ENCODE results near the gene DCHS1. TPM values are rescaled to one million over a fixed set of nuclear protein-coding genes. Genes with fewer than 3 reads are reported as not detected.

Gene DCHS1
- total and polyA plus RNA-seq, 2 of the 13 experiments (the other 11 are each of a cell fraction or from before 2014, with no cell fraction given), result under 0.01 to 0.03 TPM

DNA sequence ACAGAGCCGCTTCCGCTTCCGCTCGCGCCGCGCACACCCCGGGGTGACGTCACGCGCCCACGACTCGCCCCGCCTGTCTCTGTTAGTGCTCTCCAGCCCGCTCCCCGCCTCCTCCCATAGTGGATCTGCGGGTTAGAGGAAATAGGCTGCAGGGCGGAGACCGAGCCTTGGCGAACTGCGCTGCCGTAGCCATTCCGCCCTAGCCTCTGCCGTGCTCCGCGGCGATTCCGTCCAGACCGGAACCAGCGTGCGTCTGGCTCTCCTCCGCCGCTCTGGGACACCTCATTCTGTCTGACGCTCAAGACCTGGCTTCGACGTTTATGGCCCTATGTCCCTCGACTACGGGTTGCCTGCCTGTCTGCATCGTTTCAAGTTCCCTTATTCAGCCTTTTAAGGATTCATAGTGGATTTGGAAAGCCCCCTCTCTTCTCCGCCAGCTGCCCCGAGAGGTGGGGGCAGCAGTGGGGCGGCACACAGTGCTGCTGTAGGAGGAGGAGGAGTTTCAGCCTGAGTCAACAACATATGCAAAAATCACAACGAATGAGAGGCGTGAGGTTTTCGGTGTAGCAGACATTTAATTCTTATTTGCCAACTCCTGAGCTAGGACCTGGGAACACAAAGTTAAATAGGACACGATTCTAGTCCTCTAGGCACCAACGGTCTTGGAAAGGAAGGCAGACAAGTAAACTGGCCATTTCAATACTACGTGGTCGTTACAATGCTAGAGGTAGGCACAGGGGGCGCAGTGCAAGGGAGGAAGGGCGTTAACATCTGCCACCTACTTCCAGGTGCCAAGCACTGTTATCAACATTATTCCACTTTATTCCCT, 43.2 kb downstream of the DCHS1 start, which contains the start of gene TAF10 (continued):
- TF ChIP-seq SRY (CRISPR knock-in tag; IDR thresholded peaks at IDR 0.05) (peak; percentile 85; the same call in 1 of the 2 replicates), PTBP1 (IDR thresholded peaks at IDR 0.05; ENCODE audit: low read depth, low read length, poor library complexity, severe bottlenecking) (no peak), HOXA9 (CRISPR knock-in tag; IDR thresholded peaks at IDR 0.05; ENCODE audit: borderline replicate concordance) (peak; percentile 61; the same call in 1 of the 2 replicates), ZNF432 (CRISPR knock-in tag; IDR thresholded peaks at IDR 0.05; ENCODE audit: borderline replicate concordance) (no peak), SETDB1 (CRISPR knock-in tag; IDR thresholded peaks at IDR 0.05; ENCODE audit: borderline replicate concordance) (no peak), FOXJ3 (CRISPR knock-in tag; IDR thresholded peaks at IDR 0.05; ENCODE audit: borderline replicate concordance) (peak; percentile 38; the same call in 1 of the 2 replicates), KLF13 (CRISPR knock-in tag; IDR thresholded peaks at IDR 0.05) (no peak), ZBTB38 (CRISPR knock-in tag; IDR thresholded peaks at IDR 0.05) (peak; percentile 56)
- TF ChIP-seq, protein P1, sequence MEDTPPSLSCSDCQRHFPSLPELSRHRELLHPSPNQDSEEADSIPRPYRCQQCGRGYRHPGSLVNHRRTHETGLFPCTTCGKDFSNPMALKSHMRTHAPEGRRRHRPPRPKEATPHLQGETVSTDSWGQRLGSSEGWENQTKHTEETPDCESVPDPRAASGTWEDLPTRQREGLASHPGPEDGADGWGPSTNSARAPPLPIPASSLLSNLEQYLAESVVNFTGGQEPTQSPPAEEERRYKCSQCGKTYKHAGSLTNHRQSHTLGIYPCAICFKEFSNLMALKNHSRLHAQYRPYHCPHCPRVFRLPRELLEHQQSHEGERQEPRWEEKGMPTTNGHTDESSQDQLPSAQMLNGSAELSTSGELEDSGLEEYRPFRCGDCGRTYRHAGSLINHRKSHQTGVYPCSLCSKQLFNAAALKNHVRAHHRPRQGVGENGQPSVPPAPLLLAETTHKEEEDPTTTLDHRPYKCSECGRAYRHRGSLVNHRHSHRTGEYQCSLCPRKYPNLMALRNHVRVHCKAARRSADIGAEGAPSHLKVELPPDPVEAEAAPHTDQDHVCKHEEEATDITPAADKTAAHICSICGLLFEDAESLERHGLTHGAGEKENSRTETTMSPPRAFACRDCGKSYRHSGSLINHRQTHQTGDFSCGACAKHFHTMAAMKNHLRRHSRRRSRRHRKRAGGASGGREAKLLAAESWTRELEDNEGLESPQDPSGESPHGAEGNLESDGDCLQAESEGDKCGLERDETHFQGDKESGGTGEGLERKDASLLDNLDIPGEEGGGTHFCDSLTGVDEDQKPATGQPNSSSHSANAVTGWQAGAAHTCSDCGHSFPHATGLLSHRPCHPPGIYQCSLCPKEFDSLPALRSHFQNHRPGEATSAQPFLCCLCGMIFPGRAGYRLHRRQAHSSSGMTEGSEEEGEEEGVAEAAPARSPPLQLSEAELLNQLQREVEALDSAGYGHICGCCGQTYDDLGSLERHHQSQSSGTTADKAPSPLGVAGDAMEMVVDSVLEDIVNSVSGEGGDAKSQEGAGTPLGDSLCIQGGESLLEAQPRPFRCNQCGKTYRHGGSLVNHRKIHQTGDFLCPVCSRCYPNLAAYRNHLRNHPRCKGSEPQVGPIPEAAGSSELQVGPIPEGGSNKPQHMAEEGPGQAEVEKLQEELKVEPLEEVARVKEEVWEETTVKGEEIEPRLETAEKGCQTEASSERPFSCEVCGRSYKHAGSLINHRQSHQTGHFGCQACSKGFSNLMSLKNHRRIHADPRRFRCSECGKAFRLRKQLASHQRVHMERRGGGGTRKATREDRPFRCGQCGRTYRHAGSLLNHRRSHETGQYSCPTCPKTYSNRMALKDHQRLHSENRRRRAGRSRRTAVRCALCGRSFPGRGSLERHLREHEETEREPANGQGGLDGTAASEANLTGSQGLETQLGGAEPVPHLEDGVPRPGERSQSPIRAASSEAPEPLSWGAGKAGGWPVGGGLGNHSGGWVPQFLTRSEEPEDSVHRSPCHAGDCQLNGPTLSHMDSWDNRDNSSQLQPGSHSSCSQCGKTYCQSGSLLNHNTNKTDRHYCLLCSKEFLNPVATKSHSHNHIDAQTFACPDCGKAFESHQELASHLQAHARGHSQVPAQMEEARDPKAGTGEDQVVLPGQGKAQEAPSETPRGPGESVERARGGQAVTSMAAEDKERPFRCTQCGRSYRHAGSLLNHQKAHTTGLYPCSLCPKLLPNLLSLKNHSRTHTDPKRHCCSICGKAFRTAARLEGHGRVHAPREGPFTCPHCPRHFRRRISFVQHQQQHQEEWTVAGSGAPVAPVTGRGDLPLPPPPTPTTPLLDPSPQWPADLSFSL (CRISPR knock-in tag; IDR thresholded peaks at IDR 0.05), result no peak
- TF ChIP-seq, protein P2, sequence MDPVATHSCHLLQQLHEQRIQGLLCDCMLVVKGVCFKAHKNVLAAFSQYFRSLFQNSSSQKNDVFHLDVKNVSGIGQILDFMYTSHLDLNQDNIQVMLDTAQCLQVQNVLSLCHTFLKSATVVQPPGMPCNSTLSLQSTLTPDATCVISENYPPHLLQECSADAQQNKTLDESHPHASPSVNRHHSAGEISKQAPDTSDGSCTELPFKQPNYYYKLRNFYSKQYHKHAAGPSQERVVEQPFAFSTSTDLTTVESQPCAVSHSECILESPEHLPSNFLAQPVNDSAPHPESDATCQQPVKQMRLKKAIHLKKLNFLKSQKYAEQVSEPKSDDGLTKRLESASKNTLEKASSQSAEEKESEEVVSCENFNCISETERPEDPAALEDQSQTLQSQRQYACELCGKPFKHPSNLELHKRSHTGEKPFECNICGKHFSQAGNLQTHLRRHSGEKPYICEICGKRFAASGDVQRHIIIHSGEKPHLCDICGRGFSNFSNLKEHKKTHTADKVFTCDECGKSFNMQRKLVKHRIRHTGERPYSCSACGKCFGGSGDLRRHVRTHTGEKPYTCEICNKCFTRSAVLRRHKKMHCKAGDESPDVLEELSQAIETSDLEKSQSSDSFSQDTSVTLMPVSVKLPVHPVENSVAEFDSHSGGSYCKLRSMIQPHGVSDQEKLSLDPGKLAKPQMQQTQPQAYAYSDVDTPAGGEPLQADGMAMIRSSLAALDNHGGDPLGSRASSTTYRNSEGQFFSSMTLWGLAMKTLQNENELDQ (CRISPR knock-in tag; IDR thresholded peaks at IDR 0.05; ENCODE audit: borderline replicate concordance), result no peak
- TF ChIP-seq, protein P3, sequence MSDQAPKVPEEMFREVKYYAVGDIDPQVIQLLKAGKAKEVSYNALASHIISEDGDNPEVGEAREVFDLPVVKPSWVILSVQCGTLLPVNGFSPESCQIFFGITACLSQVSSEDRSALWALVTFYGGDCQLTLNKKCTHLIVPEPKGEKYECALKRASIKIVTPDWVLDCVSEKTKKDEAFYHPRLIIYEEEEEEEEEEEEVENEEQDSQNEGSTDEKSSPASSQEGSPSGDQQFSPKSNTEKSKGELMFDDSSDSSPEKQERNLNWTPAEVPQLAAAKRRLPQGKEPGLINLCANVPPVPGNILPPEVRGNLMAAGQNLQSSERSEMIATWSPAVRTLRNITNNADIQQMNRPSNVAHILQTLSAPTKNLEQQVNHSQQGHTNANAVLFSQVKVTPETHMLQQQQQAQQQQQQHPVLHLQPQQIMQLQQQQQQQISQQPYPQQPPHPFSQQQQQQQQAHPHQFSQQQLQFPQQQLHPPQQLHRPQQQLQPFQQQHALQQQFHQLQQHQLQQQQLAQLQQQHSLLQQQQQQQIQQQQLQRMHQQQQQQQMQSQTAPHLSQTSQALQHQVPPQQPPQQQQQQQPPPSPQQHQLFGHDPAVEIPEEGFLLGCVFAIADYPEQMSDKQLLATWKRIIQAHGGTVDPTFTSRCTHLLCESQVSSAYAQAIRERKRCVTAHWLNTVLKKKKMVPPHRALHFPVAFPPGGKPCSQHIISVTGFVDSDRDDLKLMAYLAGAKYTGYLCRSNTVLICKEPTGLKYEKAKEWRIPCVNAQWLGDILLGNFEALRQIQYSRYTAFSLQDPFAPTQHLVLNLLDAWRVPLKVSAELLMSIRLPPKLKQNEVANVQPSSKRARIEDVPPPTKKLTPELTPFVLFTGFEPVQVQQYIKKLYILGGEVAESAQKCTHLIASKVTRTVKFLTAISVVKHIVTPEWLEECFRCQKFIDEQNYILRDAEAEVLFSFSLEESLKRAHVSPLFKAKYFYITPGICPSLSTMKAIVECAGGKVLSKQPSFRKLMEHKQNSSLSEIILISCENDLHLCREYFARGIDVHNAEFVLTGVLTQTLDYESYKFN (CRISPR knock-in tag; conservative IDR thresholded peaks at IDR 0.05), result peak; percentile 58
